Stimulated activated CD8-positive, alpha-beta memory T cell treated with anti-CD3 and anti-CD28 coated beads, Interleukin-12 subunit alpha, Interleukin-12 subunit beta, amount 100 ng/mL, for 1 hour (primary cell): ENCODE data around the gene DCLK1.

Source experiments
- DNase-seq: peaks from one replicate; pipeline ENCODE4 v3.0.0-alpha.2; 2020; ENCODE audit warnings: low read depth

DCLK1 gene

GRCh38 chr13:36033035-36033434, 98.1 kb downstream of the DCLK1 start:
- no peak for DNase-seq

- no peak for DNase-seq
Observed at GRCh38 chr13:36031490-36031889, 99.7 kb downstream of the DCLK1 start.

GRCh38 chr13:36030670-36031331, 100.4 kb downstream of the DCLK1 start:
- no peak for DNase-seq

- no peak for DNase-seq
Observed at GRCh38 chr13:36029166-36029565, 102.0 kb downstream of the DCLK1 start.

- no peak for DNase-seq
Observed at GRCh38 chr13:36028359-36029025, 102.7 kb downstream of the DCLK1 start.

- no peak for DNase-seq
Observed at GRCh38 chr13:36026531-36026930, 104.7 kb downstream of the DCLK1 start.

GRCh38 chr13:36014763-36015162, 116.4 kb downstream of the DCLK1 start:
- DNase-seq = no peak

GRCh38 chr13:36006894-36007675, 124.1 kb downstream of the DCLK1 start:
- no peak for DNase-seq

GRCh38 chr13:36006347-36006746, 124.8 kb downstream of the DCLK1 start:
- DNase-seq = no peak

GRCh38 chr13:36001561-36001960, 129.6 kb downstream of the DCLK1 start:
- DNase-seq = no peak

GRCh38 chr13:36000028-36000427, 131.2 kb downstream of the DCLK1 start:
- no peak for DNase-seq

GRCh38 chr13:35996360-35996759, 134.8 kb downstream of the DCLK1 start:
- no peak for DNase-seq

- no peak for DNase-seq
Observed at GRCh38 chr13:35995136-35995535, 136.0 kb downstream of the DCLK1 start.

GRCh38 chr13:35994131-35994966, 136.8 kb downstream of the DCLK1 start:
- DNase-seq = no peak

- DNase-seq = no peak
Observed at GRCh38 chr13:35993686-35994085, 137.5 kb downstream of the DCLK1 start.

GRCh38 chr13:35992964-35993363, 138.2 kb downstream of the DCLK1 start:
- DNase-seq = no peak

- DNase-seq = no peak
Observed at GRCh38 chr13:35990196-35990595, 141.0 kb downstream of the DCLK1 start.

- DNase-seq = no peak
Observed at GRCh38 chr13:35988648-35989081, 142.5 kb downstream of the DCLK1 start.

GRCh38 chr13:35987572-35988513, 143.3 kb downstream of the DCLK1 start:
- no peak for DNase-seq

- DNase-seq = no peak
Observed at GRCh38 chr13:35984776-35985453, 146.3 kb downstream of the DCLK1 start.
